CD4-positive, alpha-beta T cell treated with Interleukin-15 for 1 hour (primary cell): Measurements from ENCODE around the gene PIGU.

Source experiments
- DNase-seq: peaks from one replicate; pipeline ENCODE4 v3.0.0-alpha.2; 2020

PIGU gene

DNA sequence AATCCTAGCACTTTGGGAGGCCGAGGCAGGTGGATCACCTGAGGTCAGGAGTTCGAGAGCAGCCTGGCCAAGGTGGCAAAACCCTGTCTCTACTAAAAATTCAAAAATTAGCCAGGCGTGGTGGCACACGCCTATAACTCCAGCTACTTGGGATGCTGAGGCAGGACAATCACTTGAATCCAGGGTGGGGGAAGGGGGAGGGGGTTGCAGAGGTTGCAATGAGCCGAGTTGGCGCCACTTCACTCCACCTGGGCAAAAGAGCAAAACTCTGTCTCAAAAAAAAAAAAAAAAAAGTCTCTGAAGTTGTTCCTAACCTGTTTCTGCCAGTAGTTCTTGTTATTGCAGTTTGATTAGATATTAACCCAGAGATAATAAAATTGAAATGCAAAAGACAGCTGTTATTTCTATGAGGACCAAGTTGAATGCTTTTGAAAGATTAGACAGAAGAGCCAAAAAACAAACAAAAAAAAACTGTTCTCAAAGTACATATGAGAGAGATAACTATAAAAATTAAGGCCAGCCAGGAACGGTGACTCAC is 22.6 kb downstream of the PIGU start:
- no peak for DNase-seq

- no peak for DNase-seq
These were observed 25.7 kb downstream of the PIGU start for GRCh38 chr20:34651200-34651599.

DNA sequence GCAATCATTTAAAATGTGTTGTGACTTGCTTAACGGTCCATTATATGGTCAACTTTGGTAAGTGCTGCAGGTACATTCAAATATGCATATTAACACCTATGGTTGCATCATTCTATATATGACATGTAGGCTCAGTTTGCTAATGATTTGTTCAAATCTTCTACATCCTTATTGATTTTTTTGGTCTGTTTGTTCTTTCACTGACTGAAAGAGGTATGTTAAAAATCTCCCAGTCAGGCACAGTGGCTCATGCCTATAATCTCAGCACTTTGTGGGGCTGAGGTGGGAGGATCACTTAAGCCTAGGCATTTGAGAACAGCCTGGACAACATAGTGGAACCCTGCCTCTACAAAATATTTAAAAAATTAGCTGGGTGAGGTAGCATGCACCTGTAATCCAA is 29.2 kb downstream of the PIGU start:
- DNase-seq, result no peak

- DNase-seq, result no peak
These were observed 31.9 kb downstream of the PIGU start for GRCh38 chr20:34644951-34645350.

- no peak for DNase-seq
These were observed 32.5 kb downstream of the PIGU start for GRCh38 chr20:34644345-34644744.

DNA sequence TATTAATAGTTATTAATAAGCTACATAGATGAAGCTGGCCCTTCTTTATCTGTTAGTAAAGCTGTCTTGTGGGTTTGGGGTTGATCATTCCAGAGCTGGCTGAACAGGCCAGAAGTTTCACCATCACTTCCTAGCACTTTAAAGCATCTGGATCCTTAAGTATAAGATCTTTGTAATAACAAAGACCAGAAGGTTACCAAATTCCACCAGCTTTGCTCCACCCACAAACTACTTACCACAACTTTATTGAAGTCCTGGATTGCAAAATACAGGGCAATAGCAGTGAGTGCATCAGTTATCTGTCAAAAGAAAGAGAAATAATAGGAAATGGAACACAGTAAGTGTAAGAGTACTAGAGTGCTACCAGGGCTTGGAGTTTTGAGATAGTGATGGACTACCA is 33.0 kb downstream of the PIGU start:
- DNase-seq, result no peak

DNA sequence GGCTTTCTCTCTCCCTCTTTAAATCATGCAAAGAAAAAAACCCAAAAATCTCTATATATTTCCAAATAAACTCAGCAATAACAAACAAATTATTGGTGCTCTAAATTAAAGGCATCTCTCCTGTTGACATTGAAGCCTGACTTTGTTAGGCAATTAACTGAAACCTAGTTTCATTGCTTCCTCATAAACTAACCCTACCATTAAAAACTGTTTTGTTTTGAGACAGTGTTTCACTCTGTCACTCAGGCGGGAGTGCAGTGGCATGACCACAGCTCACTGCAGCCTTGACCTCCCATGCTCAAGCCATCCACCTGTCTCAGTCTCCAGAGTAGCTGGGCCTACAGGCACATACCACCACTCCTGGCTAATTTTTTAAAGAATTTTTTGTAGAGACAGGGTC is 34.9 kb downstream of the PIGU start:
- DNase-seq, result no peak

GRCh38 chr20:34639755-34640222 is 37.1 kb downstream of the PIGU start:
- DNase-seq, result no peak

GRCh38 chr20:34638532-34638931 is 38.4 kb downstream of the PIGU start:
- no peak for DNase-seq

DNA sequence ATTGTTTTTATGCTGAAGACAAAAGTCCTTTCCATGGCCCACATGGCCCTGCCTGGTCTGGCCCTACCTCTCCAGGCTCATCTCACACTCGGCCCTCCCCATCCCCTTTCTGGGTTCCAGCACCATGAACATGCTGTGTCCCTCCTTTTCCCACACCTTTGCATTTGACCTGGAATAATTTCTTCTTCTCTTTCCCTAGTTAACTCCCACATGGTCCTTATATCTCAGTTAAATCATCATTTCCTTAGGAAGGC is 38.9 kb downstream of the PIGU start:
- DNase-seq, result no peak

DNA sequence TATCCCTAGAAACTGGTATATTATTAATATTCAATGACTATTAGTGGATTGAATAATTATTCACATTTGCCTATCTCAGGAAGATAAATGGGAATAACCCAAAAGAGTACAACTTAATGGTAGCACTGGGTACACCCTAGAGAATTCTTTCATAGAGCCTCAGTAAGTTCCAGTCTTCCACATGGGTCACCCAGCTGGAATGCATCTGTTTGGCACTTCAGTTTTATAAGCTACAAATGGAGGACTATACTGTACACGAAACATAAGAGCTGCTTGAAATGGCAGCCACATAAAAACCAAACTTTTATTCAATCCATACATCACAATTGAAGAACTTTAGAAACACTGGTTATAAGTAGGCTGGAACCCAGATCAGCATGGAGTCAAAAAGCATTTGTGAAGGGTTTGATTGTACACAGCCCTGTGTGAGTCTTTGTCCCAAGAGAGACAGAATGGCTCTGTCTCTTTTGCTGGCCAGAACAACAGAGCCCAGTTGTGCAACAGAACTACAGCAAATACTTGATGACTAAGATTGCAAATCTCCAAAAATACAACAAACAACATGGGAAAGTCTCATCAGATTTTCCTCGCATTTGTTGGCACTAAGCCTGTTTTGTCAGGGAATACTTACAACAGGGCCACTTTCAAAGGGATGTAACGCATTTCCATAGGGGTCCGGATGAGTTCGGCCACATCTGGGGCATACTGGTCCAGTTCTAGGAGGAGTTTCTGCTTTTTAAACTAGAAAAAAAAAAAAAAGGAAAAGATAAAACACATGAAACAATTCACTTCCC is 39.5 kb downstream of the PIGU start:
- no peak for DNase-seq

- no peak for DNase-seq
These were observed 40.2 kb downstream of the PIGU start for GRCh38 chr20:34636648-34637047.

GRCh38 chr20:34634392-34634791 is 42.5 kb downstream of the PIGU start:
- DNase-seq, result no peak

DNA sequence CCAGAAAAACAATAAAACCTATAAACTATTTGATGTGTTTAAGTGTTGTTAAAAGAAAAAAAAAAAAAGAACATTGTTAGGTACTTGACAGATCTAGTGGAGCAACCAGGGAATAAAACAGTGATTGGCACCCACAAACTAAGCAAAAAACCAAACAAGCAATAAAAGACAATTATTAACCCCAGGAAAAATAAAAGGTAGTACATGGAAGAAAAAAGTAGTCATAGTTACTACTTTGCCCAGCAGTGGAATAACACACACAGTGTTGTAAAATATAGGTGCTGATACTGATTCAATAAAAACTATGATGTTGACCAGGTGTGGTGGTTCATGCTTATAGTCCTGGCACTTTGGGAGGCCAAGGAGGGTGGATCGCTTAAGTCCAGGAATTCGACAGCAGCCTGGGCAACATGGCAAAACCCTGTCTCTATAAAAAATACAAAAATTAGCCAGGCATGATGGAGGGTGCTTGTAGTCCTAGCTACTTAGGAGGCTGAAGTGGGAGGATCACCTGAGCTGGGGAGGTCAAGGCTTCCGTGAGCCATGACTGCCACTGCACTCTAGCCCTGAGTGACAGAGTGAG is 43.9 kb downstream of the PIGU start:
- DNase-seq, result no peak

- DNase-seq, result no peak
These were observed 47.0 kb downstream of the PIGU start for GRCh38 chr20:34629904-34630303.

GRCh38 chr20:34629342-34629741 is 47.5 kb downstream of the PIGU start:
- no peak for DNase-seq

- no peak for DNase-seq
These were observed 48.9 kb downstream of the PIGU start for GRCh38 chr20:34628026-34628425.

DNA sequence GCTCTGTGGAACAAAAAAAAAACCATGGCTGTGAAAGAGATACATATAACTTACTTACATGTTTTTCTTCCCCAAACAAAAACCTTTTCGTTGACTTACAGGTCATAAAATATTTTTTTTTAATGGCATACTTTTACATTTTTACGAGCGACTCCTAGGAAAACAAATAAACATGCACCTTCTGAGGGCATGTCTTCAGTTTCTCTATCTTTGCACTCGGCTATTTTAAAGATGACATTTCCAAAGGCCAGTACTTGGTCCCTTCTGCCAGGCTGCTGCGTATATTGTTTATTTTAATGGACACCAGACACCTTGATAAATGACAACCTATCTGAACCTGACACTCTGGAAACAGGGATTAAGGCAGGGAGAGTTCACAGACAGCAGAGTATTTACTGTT is 49.4 kb downstream of the PIGU start:
- no peak for DNase-seq

DNA sequence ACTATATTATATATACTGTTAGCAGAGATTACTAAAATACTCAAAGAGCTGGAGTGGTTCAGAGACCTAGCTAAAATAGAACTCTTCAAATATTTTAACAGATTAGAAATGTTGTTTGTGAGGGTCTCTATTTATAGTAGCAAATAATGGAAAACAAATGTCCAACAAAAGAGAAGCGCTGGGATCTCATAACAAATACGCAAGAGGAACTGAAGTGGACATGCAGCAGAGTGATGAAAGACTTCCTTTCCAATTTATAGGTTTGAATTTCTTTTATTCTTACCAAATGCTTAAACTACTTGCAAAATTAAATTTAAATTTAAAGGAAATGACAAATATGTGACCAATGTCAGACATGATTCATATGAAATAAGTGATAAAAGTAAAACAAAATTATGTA is 49.9 kb downstream of the PIGU start:
- DNase-seq, result no peak

- DNase-seq, result no peak
These were observed 52.3 kb downstream of the PIGU start for GRCh38 chr20:34624629-34625028.

DNA sequence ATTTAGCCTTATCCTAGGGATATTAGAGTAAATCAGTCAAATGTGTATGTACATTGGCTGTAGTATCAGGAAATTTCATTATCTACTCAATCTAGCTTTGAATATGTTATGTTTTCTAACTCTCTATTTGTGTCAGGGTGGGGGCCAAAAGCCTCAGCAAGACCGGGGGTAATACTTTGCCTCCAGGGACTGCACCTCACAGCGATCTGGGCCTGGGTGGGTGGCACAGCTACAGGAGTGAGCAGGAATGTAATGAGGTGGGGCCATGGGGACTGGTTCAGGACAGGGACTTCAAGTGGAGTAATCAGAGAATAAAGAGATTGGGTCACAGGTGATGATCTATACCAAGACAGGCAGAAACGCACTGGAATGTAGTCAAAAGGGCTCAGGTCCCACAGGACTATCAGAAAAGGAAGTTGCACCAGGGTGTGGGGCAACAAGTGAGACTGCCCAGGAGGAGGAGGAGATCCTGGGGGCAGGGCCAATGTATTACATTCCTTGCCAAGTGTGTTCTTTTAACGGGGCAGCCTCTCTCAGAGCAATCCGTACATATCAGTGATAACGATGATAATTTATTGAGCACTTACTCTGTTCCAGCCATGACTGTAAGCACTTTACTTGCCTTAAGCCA is 54.0 kb downstream of the PIGU start:
- peak; percentile 23 for DNase-seq

GRCh38 chr20:34621383-34622367 is 55.2 kb downstream of the PIGU start:
- no peak for DNase-seq

DNA sequence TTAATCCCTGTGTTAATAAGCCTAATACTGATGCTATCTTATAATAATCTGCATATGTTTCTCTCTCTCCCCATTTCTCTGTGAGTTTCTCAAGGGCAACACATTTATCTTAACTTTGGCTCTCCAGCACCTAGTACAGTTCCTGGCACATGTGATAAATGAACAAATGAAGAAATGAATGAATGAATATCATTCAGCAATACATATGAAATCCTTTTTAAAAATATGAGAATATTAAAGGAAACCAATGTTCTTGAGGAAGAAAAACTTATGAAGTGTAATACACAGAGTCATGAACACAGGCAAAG is 55.9 kb downstream of the PIGU start:
- no peak for DNase-seq
